ES-I3 (cell line): ENCODE results near the gene TBC1D3B.
"Not testable (repeated sequence)": the region's sequence is repeated elsewhere in the genome, so short reads cannot be mapped to it uniquely, and the experiment has no call there.

Experiments
- H3K36me3 ChIP-seq: 2 replicates; pipeline ENCODE4 v1.6.1; 2013; ENCODE audit warnings: mild to moderate bottlenecking, low read length, control low read depth, moderate library complexity; ENCODE audit not compliant: insufficient read depth
- H3K4me1 ChIP-seq: 2 replicates; pipeline ENCODE4 v1.6.1; 2013; ENCODE audit warnings: mild to moderate bottlenecking, control low read depth, low read length; ENCODE audit not compliant: insufficient read depth
- H3K9ac ChIP-seq: 2 replicates; pipeline ENCODE4 v1.6.1; 2013; ENCODE audit warnings: low read depth, mild to moderate bottlenecking, low read length, moderate library complexity
- H3K9me3 ChIP-seq: 2 replicates; pipeline ENCODE4 v1.6.1; 2013; ENCODE audit warnings: mild to moderate bottlenecking, low read length, moderate library complexity; ENCODE audit not compliant: control insufficient read depth, insufficient read depth

Gene TBC1D3B

DNA sequence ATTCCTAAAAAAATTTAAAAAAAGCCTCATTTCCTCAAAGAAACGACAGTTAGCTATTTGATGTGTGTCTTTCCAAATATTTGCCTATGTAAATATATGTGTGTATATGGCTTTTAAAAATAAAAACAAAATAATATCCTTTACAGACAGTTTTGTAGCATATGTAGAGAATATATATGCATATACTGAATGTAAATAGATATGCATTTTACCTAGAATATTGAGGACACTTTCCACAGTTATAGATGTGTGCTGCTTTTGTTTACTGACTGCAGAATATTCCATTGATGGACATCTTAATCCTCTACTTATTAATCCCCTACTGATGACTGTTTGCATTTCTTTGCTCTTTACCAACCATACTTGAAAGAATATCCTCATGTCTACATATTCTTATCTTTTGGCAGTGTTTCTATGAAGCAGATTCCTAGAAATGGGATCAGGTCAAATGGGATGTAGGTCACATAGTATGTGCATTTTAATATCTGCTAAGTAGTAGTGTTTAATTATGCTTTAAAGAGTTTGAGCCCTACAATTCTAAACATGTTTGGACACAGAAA lies 16.9 kb upstream of the TBC1D3B start:
- H3K9me3 ChIP-seq = no peaks in the 10 kb centered on the region
- peaks cover 16% of the 10 kb centered on the region for H3K4me1 ChIP-seq
- H3K9ac ChIP-seq = no peak overlapping the region
- H3K36me3 ChIP-seq = no peaks in the 10 kb centered on the region

DNA sequence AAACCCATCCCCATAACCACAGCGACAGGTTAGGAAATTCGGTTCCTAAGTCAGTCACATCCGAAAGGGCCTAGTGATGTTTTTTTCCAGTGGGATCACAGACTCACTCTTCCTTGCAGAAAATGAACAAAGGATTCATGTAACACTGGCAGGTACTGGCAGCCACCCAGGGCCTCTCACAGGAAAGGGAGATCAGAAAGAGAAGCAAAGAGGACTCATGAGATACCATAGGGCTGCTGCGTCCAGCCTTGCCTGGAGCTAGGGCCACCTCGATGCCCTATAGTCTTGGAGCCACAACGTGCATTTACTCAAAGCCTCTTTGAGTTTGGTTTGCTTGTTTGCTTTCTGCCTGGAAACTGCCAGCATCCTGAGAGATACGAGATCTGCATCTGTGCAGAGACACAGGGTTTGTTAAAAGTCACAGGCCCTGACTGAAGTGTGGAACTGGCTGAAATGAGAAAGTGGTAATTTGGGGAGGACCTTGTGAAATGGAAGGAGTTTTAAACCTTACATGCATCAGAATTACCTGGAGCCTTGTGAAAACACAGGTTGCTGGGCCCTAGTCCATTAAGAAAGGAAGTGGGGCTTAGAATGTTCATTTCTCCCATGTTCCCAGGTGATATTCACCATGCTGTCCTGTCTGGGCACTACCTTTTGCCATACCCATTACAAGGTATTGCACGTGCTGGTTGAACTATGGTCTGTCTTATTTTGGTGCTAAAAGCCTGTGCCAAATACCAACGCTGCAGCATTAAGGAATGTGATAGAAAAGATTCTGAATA lies 14.3 kb upstream of the TBC1D3B start:
- not testable (repeated sequence) for H3K9ac ChIP-seq, H3K36me3 ChIP-seq, H3K9me3 ChIP-seq
- peaks cover 11% of the 10 kb centered on the region for H3K4me1 ChIP-seq

DNA sequence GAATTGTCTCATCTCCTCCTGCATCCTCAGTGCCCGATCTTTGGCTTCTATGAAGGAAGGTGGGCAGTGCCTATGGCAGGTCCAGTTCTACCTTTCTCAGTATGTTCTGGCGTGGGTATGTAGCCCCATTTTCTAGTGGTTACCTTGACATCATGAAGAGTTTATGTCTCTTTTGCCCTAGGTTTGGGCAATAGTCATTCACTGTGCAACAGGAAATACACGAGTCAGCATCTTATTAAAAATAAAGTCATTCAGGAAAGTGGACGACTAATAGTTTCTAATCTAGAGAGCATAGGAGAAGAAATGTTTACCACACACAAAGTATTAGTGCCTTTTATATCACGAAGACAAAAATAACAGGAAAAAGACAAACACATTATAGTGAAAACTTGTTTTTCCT lies 13.6 kb upstream of the TBC1D3B start:
- H3K4me1 ChIP-seq, H3K36me3 ChIP-seq, H3K9ac ChIP-seq, H3K9me3 ChIP-seq: not testable (repeated sequence)

DNA sequence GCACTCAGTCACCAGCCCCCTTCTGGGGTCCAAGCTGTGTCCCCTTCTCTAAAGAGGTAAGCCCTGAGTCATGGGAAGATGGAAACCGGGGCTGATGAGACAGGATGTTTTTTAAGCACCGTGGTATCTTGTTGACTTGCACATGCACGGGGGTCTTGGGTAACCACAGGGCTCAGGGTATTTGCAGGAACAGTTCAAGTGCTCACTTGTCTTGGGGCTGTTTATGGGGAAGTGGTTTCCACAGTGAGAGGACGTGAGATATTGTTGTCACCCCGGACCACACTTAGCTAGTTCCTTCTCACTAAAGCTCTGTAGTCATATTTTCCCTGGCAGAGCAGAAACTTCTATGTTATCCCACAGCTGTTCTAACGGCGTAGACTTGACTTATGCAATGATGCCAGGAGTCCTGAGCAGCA lies 12.5 kb upstream of the TBC1D3B start:
- Histone ChIP-seq H3K4me1 (peaks cover 7% of the 10 kb centered on the region), H3K9ac (no peak overlapping the region), H3K9me3 (no peaks in the 10 kb centered on the region), H3K36me3 (no peaks in the 10 kb centered on the region)

DNA sequence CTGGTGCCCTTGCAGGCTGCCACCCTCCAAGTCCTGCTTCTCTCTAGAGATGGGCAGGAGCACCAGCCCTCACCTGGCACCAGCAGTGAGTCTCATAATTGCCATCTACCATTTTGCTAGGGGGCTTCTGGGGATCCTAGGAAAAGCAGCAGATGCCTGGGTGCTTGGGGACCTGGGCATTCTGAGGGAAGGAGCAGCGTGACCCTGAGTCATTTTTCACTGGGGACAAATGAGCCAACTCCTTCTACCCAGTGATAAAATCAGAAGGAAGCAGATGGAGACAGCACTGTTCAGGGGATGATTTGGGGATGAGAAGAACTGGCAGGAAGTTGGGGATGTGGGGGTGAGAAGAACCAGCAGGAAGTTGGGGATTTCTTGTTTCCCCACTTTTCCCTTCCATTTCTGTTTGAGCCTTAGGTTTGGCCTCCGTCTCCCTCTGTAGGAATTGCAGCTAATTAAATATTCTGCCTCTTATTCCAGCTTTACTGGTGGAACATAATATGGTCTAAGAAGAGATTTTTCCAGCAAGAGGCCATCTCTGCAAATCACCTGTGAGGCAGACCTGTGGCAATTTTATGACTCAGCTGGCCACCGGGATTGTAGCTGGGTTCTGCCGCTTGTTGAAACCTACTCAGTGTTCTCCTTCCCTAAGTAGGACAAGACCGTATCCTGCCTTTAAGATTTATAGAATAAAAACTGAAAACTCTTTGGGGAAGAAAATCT lies 11.7 kb upstream of the TBC1D3B start:
- not testable (repeated sequence) for H3K36me3 ChIP-seq, H3K9me3 ChIP-seq, H3K9ac ChIP-seq, H3K4me1 ChIP-seq

DNA sequence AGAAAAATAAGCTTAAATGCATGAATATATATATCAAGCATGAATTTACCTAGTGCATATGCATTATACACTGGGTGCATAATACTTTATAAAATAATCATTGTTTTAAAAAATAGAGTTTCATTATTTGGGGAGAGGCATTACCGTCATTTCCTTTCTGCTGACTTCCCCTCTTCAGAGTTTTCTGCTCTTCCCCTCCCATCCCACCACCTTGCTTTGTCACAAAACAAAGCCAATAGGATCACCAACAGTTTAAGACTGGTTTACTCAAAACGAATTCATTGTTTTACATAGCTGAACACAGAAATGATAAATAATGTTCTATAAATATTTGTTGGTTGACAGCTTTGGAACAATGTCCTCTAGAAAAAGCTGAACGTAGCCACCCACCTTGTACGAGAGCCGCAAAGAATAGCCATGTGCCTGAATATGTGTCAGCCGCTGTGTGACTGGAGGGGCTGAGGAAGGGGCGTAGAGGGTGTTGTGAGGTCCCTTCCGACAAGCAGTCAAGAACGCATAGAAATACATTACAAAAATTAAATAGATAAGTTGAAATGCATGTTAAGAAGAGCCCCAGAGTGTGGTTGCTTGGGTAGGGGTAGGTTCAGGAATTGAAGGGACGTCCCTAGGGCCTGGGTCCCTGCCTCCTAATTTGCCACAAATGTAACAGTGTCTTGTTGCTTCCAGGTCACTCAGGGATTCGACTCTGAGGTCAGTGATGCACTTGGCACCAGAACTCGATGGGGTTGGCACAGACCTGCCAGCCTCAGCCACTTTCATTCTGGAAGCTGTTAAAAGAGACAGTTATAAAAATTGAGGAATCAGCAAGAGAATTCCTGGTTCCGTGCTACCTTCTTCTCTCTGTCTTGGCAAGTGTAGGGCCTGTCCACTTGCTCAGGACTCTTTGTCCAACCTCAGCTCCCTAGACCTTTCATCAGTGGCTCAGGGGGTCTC lies 10.7 kb upstream of the TBC1D3B start:
- not testable (repeated sequence) for H3K9ac ChIP-seq, H3K9me3 ChIP-seq, H3K4me1 ChIP-seq, H3K36me3 ChIP-seq

DNA sequence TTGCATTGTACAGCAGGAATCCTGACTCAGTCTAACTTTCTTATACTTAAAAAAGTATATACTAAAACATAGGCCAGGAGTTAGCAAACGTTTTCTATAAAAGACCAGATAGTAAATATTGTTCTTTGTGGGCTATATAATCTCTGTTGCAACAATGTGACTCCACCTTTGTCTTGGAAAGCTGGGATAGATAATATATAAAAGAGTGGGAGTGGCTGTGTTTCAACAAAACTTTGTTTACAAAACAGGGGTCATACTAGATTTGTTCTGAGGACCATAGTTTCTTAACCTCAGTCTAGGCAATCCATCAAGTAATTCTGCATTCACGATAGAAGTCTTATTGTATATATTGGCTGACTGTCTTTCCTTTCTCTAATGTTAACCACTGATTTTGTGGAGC lies 9.0 kb upstream of the TBC1D3B start:
- H3K4me1 ChIP-seq = no peaks in the 10 kb centered on the region
- no peak overlapping the region for H3K9ac ChIP-seq
- no peaks in the 10 kb centered on the region for H3K36me3 ChIP-seq
- no peaks in the 10 kb centered on the region for H3K9me3 ChIP-seq

DNA sequence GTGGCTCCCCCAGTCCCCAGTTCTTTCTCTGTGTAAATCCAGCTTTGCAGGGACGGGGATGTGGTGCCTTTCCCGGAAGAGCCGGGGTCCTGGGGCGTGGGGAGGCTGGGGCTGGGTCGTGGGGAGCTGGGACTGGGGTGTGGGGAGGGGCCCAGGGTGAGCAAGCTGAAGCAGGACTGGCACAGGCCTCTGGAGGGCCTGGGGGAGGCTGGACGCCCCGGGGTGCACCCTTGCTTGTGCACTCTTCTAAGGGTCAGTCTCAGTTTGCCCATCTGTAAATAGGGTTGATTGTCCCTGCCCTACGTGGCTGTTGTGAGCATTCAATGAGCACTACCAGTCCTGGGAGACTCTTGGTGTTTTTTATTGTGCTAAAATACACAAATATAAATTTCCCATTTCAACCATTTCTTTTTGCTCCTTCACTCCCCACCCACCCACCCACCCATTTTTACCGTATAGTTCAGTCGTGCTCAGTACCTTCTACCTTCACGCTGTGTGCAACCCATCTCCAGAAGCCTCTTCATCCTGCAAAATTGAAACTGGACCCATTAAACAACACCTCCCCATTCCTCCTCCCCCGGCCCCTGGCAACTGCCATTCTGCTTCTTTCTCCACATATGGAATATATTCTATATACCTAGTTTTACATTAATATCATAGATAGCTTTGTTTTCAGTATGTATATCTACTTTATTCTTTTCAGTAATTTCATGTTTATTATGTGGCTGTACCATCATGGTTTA lies 7.8 kb upstream of the TBC1D3B start:
- Histone ChIP-seq H3K9me3 (no peaks in the 10 kb centered on the region), H3K4me1 (no peaks in the 10 kb centered on the region), H3K36me3 (no peaks in the 10 kb centered on the region), H3K9ac (peak overlapping the region; percentile 60; the same call in 1 of the 2 replicates)

DNA sequence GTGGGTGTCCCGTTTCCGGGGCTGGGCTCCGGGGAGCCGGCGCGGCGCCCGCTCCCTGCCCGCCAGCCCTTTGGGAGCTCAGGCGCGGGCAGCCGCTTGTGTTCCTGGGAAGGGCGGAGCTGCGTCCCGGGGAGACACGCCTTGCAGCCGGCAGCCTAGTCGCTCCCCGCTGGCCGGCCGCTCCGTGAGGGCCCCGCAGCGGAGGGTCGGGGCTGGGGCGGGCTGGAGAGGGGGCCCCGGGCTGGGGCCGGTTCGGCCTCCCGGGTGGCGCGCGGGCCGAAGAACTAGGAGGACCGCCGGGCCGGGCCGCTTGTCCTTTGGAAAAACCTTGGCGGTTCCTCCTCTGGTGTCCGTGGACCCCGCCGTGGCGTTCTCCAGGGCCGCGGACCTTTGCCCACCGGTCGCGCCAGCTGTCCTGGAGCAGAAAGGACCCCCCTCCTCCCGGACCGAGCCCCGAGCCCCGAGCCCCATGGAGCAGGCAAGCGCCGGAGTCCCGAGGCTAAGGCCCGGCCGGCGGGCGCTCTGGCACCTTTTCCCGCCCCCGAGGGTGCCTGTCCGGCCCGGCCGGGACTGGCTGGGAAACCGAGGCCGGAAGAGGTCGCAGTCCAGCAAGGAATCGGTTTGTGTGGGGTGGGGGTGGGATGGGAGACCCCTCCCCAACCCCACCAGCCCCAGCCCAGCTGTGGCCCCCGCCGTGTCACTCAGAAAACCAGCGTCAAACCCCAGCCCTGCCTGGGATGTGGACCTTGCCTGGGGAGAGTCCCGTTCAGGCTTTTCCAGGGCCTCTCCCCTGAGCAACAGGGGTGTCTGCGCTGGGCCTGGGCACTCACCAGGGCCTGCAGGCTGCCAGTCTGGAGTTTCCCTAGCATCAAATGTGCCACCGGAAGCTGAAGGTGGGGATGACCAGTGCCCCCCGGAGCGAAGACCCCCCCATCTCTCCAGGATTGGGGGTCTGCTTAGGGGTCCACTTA lies 6.8 kb upstream of the TBC1D3B start:
- Histone ChIP-seq H3K4me1 (no peaks in the 10 kb centered on the region), H3K9ac (peak overlapping the region; percentile 60), H3K36me3 (no peaks in the 10 kb centered on the region), H3K9me3 (no peaks in the 10 kb centered on the region)

DNA sequence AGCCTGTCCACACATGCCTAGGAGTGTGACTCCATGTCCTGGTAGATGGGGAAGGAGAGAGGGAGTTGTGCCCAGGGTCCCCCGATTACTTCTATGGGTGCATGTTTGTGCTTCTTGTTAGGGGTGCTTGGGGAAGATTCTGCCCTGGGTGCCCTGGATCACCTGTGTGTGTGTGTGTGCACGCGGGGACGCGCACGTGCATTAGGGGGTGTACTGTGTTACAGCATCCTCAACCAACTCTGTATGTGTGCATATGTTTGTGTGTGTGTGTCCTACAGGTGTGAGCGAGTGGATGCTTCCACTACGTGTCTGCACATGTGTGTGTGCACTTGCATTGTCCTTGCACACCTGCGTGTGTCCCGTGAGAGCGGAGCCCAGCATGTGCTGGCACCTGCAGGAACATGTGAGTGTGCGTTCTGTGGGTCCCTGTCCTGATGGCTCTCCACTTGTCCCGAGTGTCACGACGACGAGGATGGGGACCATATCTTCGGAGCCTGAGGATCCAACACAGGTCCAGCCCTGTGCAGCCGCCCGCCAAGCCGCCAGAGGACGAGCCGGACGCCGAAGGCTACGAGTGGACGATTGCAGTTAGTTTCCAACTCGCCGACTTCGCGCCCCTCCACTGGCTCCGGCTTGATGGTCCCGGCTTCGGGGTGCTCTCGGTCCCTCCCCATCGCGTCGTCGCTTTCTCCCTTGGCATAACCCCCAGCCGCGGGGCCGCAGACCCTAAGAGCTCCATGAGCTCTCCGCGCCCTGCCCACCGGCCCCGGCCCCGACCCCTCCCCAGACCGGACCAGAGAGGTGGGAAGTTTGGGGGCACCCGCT lies 6.0 kb upstream of the TBC1D3B start:
- Histone ChIP-seq H3K9ac (peak overlapping the region; percentile 60), H3K9me3 (no peaks in the 10 kb centered on the region), H3K4me1 (no peaks in the 10 kb centered on the region), H3K36me3 (no peaks in the 10 kb centered on the region)

DNA sequence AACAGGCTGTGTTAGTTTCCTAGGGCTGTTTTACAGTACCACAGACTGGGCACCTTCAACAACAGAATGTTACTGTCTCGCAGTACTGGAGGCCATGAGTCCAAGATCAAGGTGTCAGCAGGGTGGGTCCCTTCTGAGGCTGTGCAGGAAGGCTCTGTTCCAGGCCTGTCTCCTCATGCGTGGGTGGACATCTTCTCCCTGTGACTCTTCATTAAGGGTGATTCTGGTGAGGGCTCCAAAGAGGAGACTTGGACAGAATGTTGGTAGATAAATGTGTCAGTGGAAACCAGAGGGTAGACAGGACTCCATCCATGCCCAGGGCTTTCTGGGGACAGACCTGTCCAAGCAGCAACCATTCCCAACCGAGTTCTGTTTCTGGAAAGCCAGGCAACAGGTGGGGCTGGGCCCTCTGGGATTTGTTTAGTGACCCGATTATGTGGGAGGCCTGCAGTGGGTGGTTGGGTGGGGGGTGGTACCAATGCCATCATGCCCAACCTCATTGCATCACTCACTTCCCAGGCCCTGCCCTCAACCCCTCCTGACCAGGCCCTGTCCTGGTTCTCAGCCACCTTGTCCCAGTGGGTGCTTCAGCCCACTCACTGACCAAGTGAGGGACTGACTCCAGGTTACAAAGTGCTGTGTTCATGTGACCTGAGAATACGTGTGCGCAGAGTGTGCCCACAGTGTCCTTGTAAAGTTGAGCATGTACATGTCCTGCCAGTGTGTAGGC lies 5.2 kb upstream of the TBC1D3B start:
- H3K4me1 ChIP-seq, H3K36me3 ChIP-seq, H3K9ac ChIP-seq, H3K9me3 ChIP-seq: not testable (repeated sequence)

DNA sequence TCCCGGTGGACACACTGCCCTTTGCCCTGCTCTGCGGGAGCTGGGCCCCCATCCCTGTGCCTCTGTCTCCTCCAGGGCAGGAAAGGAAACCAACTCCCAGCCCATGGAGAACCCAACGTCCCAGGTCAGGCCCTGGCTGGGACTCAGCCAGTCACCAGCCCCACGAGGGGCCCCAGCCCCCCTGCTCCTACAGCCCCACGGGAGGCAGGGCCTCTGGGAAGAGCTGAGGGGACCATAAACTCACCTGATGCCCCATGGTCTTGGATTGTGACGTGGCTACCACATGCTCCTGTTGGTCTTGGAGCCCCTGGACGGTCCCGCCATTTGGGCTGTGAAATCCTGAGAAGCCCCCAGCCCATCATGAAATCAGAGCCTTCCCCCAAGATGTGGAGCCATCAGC lies 7.6 kb downstream of the TBC1D3B start:
- H3K36me3 ChIP-seq, H3K9ac ChIP-seq, H3K9me3 ChIP-seq, H3K4me1 ChIP-seq: not testable (repeated sequence)
